HG03432 (cell line): Measurements from ENCODE around the gene EBLN2.

Source experiments
- ATAC-seq: cut with Tn5 transposase; IDR thresholded peaks from one replicate; pipeline ENCODE4 v1.9.1; 2021; ENCODE audit warnings: mild to moderate bottlenecking, moderate library complexity; ENCODE audit not compliant: unreplicated experiment

EBLN2 gene

DNA sequence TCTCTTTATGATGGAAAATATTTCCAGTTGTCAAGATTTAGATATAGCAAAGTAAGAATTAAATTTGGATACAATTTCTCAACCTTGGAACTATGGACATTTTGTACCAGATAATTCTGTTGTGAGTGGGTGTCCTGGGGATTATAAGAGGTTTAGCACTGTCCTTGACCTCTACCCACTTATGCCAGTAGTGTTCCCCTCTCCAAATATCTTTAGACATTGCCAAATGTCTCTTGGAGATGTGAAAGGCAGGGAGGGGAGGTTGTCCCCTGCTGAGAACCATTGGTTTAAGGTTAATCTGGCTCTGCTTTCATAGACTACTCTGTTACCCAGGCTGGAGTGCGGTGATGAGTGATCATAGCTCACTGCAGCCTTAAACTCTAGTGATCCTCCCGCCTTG, at the start of gene EBLN2:
Gene EBLN2, plus strand, starts transcription at position 244 of the 400 bp plus-strand sequence. CDS start 423 bp downstream, outside the sequence.
- ATAC-seq, result no peak

DNA sequence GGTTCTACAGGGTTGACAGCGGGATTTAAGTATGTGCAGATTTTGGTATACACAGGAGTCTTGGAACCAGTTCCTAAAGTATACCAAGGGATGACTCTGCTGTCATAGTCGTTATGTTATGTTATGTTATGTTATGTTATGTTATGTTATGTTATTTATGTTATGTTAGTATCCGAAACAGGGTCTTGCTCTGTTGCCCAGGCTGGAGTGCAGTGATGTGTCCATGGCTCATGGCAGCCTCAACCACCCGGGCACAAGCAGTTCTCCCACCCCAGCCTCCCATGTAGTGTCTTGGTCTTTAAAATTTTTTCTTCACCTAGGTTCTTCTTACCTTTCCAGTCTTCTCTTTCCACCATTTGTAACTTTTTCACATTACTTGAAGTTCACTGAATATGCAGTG, 43.2 kb upstream of the EBLN2 start:
- no peak for ATAC-seq

DNA sequence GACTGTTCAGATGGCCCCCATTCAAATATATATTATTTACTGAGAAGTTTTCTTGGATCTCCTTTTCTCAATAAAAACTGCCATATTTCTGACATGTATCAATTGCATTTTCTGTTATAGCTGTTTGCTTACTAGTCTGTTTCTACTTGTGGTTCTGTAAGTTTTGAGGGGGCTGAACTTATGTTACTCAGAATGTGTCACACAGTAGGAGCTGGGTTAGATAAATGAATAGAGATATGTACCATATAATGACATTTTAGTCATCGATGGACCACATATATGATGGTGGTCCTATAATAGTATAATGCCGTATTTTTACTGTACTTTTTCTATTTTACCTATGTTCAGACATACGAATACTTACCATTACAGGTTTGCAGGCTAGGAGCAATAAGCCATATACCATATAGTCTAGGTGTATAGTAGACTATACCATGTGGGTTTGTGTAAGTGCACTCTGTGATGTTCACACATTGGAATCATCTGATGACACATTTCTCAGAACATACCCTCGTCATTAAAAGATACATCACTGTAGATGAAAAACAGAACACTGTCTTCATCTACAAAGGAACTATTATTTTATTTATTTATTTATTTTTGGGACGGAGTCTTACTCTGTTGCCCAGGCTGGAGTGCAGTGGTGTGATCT, 42.5 kb upstream of the EBLN2 start:
- ATAC-seq, result no peak

DNA sequence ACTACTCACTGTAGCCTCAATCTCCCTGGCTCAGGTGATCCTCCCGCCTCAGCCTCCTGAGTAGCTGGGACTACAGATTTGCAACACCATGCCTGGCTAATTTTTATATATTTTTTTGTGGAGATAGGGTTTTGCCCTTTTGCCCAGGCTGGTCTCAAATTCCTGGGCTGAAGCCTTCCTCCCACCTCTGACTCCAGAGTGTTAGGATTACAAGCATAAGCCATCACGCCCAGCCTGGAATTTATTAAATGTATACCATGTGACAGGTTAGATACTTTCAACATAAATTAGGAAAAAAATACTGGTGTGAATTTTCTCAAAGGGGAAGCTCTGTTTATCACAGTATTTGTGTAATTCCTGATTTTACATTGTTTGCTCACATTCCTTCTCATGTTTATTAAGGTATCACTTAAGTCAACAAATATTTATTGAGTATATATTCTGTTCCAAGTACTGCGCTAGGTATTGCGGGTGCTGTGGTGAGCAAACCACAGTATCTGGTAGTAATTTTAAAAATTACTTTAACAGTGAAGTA, 40.1 kb upstream of the EBLN2 start:
- ATAC-seq, result no peak

DNA sequence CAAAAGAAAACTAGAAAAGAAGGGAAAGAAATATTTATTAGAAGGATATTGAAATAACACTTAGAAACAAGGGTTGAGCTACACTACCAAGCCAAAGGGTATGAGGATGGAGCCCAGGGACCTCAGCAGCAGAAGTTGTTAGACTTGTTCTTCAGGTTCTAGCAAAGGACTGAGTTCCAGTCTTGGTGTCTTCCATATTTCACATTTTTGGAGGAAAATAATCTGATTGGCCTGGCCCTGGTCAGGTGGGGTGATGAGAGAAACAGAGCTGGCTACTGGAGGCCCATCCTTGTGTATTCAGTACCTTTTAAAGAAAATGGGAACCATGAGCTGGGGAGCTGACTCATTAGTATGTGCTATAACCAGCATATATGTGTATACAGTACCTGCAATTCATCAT, 36.6 kb upstream of the EBLN2 start:
- ATAC-seq, result no peak

DNA sequence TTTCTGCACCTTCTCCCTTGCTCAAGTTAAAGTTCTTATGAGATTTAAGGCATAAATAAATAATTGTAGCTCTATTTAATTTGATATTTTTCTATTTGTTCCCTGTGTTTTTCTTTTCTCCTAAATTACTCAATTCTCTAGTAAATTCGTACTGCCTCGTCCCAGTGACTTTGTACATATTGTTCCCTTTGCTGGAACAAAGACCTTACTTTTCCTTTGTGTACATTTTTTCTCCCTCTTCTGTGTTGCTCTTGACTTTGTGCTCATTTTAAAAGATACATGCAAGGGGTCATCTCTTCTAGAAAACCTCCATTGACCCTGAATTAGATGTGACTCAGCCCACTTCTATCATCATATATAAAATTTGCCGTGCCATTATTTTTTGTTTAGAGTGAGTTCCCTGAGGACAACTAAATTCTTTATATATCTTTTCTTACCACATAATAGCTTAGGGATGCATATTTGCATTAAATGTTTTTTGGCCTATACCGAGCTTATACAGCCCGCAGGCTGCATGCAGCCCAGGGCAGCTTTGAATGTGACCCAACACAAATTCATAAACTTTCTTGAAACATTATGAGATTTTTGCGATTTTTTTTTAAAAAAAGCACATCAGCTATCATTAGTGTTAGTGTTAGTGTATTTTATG, 35.2 kb upstream of the EBLN2 start:
- no peak for ATAC-seq

DNA sequence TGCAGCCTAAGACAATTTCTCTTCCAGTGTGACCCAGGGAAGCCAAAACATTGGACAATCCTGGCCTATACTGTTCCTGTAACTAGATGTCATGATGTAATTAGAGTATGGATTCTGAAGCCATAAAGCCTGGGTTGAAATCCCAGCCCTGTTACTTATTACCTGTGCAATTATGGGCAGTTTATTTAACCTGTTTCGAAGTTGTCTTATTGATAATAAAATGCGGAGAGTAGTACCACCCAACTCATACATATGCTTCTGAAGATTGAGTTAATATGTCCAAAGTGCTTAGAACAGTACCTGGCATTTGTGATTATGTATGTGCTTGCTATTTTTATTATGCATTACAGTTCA, 34.7 kb upstream of the EBLN2 start:
- no peak for ATAC-seq

DNA sequence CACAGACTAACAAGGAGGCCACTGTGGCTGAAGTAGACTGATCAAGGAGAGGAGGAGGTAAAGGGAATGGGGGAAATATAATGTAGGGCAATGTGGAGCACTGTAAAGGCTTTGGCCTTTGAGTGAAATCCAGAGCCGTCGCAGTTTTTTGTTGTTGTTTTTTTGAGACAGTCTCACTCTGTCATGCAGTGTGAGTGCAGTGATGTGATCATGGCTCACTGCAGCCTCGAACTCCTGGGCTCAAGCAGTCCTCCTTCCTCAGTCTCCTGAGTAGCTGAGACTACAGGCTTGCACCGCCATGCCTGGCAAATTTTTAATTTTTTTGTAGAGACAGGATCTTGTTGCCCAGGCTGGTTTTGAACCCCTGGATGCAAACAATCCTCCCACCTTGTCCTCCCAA, 32.7 kb upstream of the EBLN2 start:
- no peak for ATAC-seq

DNA sequence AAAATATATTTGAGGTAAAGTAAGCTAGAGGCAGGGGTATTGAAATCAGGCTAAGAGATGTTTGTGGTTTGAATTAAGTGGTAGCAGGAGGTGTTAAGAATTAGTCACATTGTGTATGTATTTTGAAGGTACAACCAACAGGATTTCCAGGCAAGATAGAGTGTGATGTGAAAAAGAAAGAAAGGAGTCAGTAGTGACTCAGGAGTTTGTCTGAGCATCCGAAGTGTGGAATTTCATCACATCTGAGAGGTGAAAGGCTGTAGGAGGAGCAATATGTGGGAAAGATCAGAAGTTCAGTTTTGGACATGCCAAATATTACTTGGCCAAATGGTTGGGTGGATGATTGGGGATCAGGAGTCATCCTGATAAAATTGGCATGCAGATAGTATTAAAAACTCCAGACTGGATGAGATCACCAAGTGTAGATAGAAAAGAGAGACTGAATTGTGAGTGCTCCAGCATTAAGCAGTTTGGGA, 32.1 kb upstream of the EBLN2 start:
- peak; percentile 43 for ATAC-seq

DNA sequence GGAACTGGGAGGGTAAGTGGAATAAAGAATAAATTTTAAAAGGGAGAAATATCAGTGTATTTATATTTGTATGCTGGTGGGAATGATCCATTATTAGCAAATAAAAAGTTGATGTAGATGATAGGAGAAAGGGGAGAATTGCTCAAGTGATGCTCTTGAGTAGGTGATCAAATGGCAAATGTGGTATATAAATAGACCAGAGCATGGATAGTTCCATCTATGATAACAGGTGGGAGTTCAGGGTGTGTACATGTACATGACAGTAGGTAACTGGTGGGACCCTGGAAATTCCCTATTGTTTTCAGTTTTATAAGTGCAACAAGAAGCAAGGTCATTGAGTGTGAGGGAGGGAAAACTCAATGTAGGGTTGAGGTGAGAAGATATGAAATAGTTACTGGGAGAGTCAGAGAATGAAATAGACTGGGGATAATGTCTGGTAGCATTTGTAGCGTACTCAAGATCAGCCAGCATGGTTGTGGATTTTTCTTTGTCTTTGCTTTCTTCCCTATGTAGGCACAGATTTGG, 31.3 kb upstream of the EBLN2 start:
- no peak for ATAC-seq

DNA sequence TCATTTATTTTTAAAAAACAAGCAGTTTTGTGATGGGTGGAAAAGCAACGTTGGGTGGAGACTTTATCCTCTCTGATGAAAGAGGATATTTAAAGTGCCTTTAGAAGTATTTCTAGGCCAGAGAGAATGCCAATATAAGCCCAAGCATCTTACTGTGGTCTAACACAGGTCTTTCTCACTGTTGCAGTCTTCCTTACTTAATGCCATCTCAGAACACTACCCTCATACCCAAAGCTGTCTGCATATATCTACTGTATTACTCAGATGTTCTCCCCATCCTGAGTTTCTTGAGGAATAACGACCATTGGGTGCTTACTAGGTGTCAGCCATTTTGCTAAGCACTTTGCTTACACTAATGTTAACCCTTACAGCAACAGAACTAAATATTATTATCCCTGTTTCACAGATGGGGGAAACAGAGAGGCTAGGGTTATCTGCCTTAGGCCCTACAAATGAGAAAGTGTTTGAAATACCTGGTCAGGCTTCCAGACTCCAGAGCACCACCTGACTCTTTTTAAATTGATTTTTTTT, 29.8 kb upstream of the EBLN2 start:
- no peak for ATAC-seq

DNA sequence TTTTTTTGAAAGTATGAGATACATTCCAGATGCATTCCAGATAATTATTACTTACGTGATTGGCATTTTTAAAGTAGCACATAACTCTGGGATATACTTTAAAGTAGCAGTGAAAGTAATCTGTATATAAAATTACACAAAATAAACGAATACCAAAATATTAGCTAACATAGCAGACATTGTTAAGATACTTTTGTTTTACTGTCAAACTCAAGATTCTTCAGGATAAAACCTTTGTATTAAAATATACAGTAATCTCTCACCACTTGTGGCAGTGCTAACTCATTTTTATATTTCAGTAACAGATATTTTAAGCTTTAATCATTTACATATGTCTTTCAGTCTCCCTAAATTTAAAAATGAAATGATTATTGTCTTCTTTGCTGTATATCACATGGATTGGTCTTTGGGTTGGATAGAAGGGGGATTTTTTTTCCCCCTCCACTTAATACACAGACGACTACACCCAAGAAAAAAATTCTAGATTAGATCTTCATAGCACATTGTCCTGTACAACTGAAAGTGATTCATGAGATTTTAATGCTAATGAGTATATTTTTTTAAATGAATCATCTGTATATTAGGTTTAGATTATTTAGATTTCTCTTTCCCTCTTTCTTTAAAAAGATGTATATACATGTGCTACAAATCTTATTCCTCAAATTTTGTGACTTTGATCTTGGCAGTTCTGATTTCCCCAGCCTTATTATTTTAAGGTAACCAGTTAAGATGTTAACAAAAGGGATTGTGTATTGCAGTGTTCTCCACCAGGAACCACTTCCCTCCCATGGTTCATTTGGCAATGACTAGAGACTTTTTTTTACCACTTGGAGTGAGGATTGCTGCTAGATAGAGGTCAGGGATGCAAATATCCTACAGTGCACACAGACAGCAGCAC, 24.5 kb upstream of the EBLN2 start:
- ATAC-seq, result no peak

DNA sequence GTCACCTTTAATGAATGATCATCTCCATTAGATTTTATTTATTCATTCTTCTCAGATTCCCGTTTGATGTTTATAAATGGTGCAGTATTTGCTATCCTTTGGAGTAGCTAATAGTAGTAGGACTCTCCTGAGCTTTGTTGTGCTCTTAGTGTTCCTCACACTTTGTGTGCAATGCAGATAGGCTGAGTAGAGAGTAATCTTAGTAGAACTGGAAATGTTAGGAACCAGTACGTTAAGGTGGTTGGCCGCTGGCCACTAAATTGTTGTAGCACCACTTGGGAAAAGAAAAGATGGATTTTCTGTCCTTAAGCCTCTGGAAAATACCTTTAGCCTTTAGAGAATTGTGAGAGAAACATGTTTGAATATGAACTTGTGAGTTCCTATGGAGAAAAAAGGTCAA, 19.9 kb upstream of the EBLN2 start:
- no peak for ATAC-seq

DNA sequence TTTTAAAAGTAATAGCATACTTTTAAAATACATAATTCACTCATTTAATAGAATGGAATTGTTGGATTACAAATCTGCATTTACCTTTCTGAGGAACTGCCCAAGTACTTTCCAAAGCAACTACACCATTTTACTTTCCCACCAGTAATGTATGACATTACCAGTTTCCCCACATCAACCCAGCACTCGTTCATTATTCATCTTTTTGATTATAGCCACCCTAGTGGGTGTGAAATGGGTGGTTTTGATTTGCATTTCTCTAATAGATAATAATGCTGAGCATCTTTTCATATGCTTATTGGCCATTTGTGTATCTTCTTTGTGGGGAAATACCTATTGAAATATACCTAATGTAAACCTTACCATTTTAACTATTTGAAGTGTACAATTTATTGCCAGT, 18.0 kb upstream of the EBLN2 start:
- ATAC-seq, result no peak

DNA sequence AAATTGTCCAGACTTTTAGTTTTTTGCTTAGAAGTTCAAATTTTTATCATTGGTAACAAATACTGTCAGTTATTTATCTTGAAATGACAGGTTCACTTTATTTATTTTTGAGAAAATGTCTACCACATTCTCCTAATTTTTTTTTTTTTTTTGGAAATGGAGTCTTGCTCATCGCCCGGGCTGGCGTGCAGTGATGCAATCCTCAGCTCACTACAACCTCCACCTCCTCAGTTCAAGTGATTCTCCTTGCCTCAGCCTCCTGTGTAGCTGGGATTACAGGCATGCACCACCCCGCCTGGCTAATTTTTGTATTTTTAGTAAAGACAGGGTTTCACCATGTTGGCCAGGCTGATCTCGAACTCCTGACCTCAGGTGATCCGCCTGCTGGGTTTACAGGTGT, 16.1 kb upstream of the EBLN2 start:
- no peak for ATAC-seq

DNA sequence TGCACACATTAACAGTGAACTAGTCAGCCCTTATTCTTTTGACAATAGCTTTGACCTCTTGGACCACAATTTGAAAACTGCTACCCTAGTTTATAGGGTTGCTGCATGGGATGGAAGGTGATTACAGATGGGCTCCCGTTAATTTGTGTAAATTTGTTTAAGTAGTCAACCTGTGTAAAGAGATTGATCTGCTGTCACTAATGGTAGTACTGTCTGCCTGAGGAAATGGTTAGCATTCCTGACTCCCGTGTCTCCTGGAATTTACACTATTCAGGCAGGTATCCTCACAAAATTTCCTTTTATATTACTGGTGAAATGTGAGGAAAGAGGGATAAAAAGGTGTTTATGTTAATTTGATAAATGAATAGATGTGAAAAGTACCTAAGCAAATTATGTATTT, 15.3 kb upstream of the EBLN2 start:
- ATAC-seq, result no peak

DNA sequence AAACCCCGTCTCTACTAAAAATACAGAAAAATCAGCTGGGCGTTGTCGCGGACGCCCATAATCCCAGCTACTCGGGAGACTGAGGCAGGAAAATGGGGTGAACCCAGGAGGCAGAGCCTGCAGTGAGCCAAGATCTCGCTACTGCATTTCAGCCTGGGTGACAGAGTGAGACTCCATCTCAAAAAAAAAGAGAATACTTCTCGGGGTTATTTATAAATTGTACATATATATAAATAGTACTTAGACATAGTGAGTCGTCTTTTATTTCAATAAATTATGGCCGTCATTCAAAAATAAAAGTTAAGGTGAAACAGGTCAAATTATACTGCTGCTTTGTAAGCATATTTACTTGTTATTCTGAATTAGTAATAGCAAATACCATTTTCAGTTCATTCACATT, 12.1 kb upstream of the EBLN2 start:
- ATAC-seq, result no peak

DNA sequence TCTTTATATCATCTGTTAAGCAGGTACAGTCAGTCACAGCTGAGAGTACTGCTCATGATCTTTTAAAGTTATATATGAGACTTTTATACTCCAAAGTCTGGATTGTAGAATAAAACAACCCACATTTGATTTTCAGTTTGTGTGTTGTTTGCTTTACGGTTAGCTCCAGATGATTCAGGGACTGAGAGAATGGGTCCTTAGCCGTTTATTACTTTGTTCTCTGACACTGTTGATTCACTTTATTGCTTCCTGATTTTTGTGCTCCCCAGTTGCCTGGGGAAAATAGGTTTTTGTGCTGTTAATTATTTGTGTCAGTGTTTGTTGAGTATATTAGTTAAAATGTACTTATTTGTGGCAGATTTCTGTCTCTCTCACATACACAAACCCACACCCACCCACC, 8.6 kb upstream of the EBLN2 start:
- ATAC-seq, result no peak

DNA sequence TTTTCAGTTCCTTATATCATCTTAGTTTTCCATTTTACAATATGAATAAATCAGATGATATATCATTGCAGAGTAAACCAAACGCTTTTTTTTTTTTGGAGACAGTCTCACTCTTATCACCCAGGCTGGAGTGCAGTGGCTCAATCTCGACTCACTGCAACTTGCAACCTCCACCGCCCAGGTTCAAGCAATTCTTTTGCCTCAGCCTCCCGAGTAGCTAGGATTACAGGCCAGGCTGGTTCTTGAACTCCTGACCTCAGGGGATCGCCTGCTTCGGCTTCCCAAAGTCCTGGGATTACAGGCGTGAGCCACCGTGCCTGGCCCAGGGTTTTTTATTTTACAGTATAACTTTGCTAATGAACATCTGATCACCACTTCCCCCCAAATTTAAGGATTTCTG, 5.9 kb upstream of the EBLN2 start:
- no peak for ATAC-seq

DNA sequence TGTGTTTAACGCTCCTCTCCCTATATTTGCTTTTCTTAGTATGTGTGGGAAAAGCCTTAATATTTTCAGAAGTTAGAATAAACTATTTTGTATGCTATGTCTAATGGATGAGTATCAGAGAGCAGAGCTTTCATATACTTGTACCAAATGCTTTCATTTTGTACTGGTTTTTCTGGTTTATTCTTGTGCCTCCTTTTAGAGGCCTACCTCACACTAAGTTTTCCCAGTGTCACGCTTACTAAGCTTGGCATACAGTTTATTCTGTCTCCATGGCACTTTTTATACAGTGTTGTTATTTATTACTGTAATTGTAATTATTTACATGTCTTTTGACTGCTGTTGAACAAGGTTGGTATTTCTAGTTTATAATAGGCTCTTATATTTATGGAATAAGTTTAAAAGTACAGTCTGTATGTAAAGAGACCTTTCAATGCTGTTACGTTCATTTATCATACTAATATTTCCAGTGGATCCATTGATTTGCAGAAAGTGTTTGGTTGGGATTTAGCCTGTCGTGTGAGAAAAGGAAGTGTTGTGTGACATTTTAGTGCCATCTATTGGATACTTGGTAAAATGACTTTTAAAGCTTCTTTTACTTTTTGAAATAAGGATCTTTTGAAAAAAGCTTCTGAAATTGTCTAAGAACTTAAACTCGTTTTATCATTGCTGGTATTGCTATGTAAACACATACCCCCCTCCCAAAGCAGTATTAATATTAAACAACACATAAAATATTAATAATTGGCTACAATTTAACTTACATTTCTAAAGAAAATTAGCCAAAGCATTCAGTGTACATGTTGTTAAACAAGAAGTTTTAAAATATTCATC, 5.2 kb upstream of the EBLN2 start:
- ATAC-seq, result no peak
